SK-N-SH (cell line): ENCODE results near the gene TPRA1.
A peak's percentile ranks its signal among the peaks of the same experiment; 100 is the strongest.

Experiments used
- CHD2 ChIP-seq: fragments of 150-350 bp; IDR thresholded peaks from 2 replicates; pipeline ENCODE4 v1.6.1; 2018; ENCODE audit warnings: low read length; ENCODE audit not compliant: partially characterized antibody
- CTCF ChIP-seq: fragments of 200-600 bp; sonication (generic); IDR thresholded peaks from 2 replicates; pipeline ENCODE4 v1.6.1; 2017; ENCODE audit warnings: antibody characterized with exemption, mild to moderate bottlenecking, moderate library complexity
- EP300 ChIP-seq, 2 experiments: IDR thresholded peaks; 2 replicates each; pipeline versions ENCODE4 v1.4.0 to v1.6.1; 2012; ENCODE audit warnings: borderline replicate concordance in 1 of 2, low read depth in 1 of 2, low read length in 1 of 2
- FOXJ3 ChIP-seq: sonication (generic); formaldehyde crosslinking; IDR thresholded peaks from 2 replicates; pipeline ENCODE4 v1.5.1; 2020; ENCODE audit warnings: mild to moderate bottlenecking, missing genetic modification reagents
- GABPA ChIP-seq: IDR thresholded peaks from 2 replicates; pipeline ENCODE4 v1.4.0; 2012; ENCODE audit warnings: low read depth, mild to moderate bottlenecking
- GATA2 ChIP-seq: sonication (generic); formaldehyde crosslinking; IDR thresholded peaks from 2 replicates; pipeline ENCODE4 v1.5.0; 2020; ENCODE audit warnings: mild to moderate bottlenecking, missing genetic modification reagents
- MAX ChIP-seq: IDR thresholded peaks from 2 replicates; pipeline ENCODE4 v1.4.0; 2012; ENCODE audit warnings: low read depth
- MXI1 ChIP-seq: IDR thresholded peaks from 2 replicates; pipeline ENCODE4 v1.6.1; 2012; ENCODE audit warnings: mild to moderate bottlenecking, low read depth, low read length, improper control_type of control experiment
- RAD21 ChIP-seq: IDR thresholded peaks from 2 replicates; pipeline ENCODE4 v1.6.1; 2012; ENCODE audit warnings: mild to moderate bottlenecking, low read length
- REST ChIP-seq: IDR thresholded peaks from 2 replicates; pipeline ENCODE4 v1.6.1; 2012; ENCODE audit warnings: mild to moderate bottlenecking, low read depth, low read length, moderate library complexity
- RFX5 ChIP-seq: IDR thresholded peaks from 2 replicates; pipeline ENCODE4 v1.6.1; 2012; ENCODE audit warnings: mild to moderate bottlenecking, improper control_type of control experiment, low read length
- SMC3 ChIP-seq: IDR thresholded peaks from 2 replicates; pipeline ENCODE4 v1.6.1; 2012; ENCODE audit warnings: low read depth, low read length, improper control_type of control experiment
- YY1 ChIP-seq: IDR thresholded peaks from 2 replicates; pipeline ENCODE4 v1.4.0; 2012; ENCODE audit warnings: low read depth, mild to moderate bottlenecking

GRCh38 chr3:127629467-127630403 is 39.2 kb upstream of the TPRA1 start:
- TF ChIP-seq CTCF = no peak
- TF ChIP-seq CHD2 = no peak
- TF ChIP-seq GABPA = no peak
- no peak for TF ChIP-seq FOXJ3 (CRISPR knock-in tag)
- no peak for TF ChIP-seq GATA2
- no peak for TF ChIP-seq EP300 (IDR thresholded peaks at IDR 0.05; ENCODE audit: borderline replicate concordance in 1 of 2, low read depth in 1 of 2, low read length in 1 of 2)
- peak; percentile 66; the same call in 1 of the 2 replicates for TF ChIP-seq MXI1
- TF ChIP-seq SMC3 = no peak
- no peak for TF ChIP-seq REST
- no peak for TF ChIP-seq YY1
- no peak for TF ChIP-seq RAD21
- TF ChIP-seq MAX = no peak
- no peak for TF ChIP-seq RFX5
